ENCODE measurements around the gene FBF1.
A peak's percentile ranks its signal among the peaks of the same experiment; 100 is the strongest.
"Not testable (repeated sequence)": the region's sequence is repeated elsewhere in the genome, so short reads cannot be mapped to it uniquely, and the experiment has no call there.

FBF1 gene

DNA sequence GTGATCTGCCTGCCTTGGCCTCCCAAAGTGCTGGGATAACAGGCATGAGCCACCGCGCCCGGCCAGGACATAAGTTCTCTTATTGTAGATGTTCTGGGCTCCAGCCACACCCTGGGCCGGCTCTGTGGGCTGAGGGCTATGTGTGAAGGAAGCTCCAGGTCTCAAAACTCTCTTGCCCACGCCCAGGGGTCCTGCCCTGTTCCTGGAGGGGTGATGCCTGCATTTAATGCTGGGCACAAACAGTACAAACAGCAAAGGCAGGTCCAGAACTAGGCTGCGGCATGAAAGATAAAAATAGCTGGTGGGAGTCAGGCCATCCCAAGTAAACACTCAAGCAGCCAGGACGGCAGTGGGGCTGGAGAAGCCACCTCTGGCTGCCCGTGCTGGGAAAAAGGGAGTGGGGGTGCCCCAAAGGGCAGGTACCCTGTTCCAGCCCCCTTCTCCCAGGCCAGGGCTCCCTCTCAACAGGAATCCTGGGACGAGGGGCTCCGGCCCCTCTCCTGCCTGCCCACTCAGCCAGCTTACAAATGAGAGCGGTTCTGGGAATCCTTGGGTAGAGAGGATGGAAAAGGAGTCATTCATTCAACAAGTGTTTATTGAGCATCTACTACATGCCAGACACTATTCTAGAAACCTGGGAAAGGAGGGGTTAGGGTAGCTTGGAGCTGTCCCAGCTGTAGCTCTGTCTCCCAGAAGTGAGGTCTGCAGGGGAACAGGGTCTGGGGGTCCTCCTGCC is 67.1 kb downstream of the FBF1 start:
- no peak for DNase-seq

DNA sequence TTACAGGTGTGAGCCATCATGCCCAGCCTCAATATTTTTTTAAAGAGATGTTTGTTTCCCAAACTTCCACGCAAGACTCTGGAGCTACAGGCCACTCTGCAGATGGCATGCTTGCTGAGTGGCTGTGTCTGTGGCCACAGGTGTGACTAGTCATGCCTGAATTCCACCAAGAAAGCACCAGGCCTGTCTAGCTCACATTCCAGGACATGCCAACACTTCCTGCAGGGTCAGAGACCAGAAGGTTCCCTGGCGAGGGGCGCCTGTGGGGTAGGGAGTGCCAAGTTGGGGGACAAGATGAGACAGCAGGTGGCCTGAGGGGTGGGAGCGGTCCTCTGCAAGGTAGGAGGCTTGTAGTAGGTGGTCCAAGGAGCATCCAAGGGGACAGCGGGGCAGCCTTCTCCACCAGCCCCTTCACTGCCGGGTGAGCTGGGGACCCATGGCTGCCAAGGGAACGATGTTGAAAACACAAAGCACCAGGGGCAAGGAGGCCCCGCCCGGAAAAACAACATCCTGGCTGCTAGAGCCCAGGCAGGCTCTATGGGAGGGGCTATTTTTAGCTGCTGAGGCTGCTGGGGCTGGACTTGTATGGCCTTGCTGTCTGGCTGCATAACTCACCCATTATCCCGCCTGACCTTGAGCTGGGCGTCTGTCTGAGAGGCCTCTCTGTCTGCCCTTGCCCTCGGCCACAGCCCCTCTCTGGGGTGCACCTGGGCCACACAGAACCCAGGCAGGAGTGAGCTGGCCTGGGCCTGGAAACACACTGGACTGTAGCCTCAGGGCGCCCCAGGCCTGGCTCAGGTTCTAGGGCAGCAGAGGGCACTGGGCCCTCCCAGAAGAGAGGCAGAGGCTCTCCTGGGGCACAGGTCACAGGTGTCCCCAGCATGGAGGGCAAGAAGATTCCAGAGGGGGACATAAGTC is 68.1 kb downstream of the FBF1 start:
- peak; percentile 78 for DNase-seq

DNA sequence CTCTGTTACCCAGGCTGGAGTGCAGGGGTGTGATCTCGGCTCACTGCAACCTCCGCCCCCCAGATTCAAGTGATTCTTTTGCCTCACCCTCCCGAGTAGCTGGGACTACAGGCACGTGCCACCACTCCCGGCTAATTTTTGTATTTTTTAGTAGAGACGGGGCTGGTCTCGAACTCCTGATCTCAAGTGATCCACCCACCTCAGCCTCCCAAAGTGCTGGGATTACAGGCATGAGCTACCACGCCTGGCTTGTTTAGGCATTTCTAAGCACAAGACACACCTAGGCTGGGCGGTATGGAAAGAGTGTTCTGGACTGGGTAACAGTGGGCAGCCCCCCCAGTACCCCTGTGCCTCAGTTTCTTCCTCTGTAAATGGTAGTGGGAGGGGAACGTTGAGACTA is 70.6 kb downstream of the FBF1 start:
- DNase-seq: not testable (repeated sequence)

DNA sequence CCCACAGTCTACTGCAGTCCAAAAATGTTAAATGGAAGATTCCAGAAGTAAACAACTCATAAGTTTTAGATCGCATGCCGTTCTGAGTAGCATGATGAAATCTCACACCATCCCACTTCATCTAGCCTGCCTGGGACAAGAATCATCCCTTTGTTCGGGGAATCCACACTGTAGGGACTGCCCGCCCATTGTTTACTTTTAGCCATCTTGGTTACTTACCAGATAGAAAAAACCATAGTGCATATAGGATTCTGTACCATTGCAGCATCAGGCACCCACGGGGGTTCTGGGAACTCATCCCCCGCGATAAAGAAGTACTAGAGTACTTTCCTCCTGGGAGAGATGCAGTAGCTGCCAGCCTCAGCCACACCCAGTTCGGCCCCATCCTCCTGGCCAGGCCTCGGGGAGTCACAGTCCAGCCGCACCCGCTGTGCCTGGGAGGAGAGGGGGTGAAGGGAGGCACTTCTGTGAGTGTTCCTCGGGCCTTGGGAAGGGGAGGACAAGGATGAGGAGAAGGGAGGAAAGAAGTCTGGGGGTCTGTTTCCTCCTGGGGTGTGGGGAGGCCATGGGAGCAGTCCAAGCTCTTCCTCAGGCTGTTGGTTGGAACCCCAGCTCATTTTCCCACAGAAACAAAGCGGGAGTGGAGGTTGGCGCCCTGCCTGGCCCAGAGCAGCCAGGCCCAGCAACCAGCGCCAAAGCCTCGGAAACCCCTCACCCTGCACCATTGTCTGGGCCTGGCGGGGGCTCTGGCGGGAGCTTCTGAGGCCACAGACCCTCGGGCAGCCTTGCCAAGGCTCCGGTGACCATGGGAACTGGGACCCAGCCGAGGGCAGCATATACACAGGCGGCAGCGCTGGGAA is 71.3 kb downstream of the FBF1 start:
- DNase-seq: no peak

DNA sequence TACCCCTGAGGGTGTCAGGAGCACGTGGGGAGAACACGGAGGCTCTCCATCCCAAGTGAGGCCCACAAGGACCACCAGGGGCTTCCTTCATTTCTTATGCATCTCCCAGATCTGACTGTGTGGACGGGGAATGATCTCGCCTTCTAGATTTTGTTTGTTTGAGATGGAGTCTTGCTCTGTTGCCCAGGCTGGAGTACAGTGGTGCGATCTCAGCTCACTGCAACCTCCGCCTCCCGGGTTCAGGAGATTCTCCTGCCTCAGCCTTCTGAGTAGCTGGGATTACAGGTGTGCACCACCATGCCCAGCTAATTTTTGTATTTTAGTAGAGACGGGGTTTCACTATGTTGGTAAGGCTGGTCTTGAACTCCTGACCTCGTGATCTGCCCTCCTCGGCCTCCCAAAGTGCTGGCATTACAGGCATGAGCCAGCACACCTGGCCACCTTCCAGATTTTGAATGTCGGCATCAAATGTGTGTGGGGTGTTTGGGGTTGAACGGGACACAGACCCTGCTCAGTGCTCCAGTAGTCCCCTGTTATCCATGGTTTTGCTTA is 72.0 kb downstream of the FBF1 start:
- DNase-seq: not testable (repeated sequence)

DNA sequence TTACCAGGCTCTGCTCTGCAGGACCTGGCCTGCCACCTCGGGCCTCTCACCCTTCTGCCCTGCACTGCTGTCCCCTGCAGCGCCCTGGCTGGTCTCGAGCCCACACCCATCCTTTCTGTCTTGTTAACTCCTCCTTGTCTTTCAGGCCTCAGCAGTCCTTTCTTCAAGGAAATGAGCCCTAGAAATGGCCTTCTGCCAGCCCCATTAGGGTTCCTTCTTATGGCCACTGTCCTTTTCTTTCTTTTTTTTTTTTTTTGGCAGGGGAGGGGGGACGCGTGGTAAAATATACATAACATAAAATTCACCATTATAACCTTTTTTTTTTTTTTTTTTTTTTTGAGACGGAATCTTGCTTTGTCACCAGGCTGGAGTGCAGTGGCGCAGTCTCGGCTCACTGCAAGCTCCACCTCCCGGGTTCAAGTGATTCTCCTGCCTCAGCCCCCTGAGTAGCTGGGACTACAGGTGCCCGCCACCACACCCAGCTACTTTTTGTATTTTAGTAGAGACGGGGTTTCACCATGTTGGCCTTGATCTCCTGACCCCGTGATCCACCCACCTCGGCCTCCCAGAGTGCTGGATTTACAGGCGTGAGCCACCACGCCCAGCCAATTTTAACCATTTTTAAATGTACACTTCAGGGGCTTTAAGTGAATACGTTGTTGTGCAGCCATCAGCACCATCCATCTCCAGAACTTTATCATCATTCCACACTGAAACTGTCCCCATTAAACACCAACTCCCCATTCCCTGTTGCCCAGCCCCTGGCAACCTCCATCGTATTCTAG is 75.2 kb downstream of the FBF1 start:
- not testable (repeated sequence) for DNase-seq

DNA sequence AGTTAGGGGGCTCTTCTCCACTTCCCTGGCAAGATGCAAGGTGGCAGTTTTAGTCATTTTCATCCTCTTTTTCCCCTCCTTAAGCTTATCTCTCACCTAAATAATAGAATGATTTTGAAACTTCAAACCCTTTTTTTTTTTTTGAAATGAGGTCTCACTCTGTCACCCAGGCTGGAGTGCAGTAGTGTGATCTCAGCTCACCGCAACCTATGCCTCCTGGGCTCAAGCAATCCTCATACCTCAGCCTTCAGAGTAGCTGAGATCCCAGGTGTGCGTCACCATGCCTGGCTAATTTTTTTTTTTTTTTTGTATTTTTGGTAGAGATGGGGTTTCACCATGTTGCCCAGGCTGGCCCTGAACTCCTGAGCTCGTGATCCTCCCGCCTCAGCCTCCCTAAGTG is 76.0 kb downstream of the FBF1 start:
- peak; percentile 21 for DNase-seq

DNA sequence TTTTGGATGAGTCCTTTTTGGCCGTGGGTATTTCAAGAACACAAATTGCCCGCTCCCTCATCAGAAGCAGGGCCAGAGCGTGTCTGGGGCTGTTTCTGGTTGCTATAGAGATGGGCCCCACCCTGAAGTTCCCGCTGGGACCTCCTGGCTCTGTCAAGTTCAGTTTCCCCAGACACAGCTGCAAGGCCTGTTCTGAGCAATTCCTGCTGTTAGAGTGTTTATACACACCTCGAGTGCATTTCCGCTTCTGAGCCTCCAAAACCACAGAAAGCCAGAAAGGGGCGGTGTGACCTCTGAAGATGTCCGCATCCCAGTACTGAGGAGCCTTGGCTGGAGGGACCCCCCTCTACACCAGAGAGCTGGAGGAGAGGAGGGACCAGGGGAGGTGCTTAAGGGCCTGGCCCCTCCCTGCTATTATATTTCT is 76.4 kb downstream of the FBF1 start:
- DNase-seq: peak; percentile 47

DNA sequence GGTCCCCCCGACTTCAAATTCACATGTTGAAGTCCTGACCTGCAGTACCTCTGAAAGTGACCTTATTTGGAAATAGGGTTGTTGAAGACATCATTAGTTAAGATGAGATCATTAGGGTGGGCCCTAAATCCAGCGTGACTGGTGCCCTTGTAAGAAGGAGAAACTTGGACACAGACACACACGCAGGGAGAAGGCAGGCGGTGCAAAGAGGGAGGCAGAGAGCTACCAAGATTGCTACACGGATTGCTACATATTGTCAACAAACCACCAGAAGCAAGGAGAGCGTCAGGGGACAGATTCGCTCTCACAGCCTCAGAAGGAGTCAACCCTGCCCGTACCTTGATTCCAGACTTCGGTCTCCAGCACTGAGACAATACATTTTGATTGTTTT is 78.9 kb downstream of the FBF1 start:
- no peak for DNase-seq
